HG03064 (cell line): ENCODE measurements around the gene KIAA1191.
"Not testable (repeated sequence)": the region's sequence is repeated elsewhere in the genome, so short reads cannot be mapped to it uniquely, and the experiment has no call there.

ENCODE experiments used
- ATAC-seq: cut with Tn5 transposase; IDR thresholded peaks from one replicate; pipeline ENCODE4 v1.9.1; 2021; ENCODE audit warnings: low read depth; ENCODE audit not compliant: unreplicated experiment

Gene KIAA1191

DNA sequence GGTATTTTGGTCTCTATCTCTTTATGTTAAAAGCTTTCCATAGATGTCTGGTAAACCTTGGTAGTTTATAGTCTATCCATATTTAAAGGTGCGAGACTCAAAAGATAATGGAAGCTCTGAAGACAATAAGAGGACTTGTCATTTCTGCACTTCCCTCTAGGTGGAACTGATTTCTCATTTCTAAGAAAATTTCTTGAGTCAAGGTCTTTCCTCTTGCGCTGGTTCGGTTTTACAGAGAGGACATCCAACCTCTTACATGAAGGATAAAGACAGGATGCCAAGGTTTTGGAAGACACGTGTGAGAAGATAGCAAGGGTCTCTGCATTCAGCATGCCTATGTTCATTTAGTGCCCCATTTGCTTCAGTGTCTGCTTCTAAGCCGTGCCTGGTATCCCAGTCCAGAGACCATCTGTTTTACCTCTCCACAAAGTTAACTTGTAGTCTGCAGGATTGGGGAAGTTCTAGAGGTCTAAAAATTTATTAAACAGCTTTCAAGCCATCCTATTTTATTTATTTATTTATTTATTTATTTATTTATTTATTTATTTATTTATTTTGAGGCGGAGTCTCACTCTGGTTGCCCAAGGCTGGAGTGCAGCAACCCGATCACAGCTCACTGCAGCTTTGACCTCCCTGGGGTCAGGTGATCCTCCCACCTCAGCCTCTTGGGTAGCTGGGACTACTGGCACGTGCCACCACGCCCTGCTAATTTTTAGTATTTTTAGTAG is 41.6 kb downstream of the KIAA1191 start:
- no peak for ATAC-seq

- ATAC-seq: no peak
Measured at GRCh38 chr5:176317534-176318374, 43.8 kb downstream of the KIAA1191 start.

GRCh38 chr5:176305356-176305755 is 56.2 kb downstream of the KIAA1191 start:
- not testable (repeated sequence) for ATAC-seq
